Omental fat pad (tissue), 4 donors: ENCODE measurements around the gene PPP2R2C. TPM values are rescaled to one million over a fixed set of nuclear protein-coding genes. Genes with fewer than 3 reads are reported as not detected.

ENCODE experiments used
- ATAC-seq: fragments of 150-250 bp; one replicate; pipeline ENCODE4 v1.9.1; 2016; ENCODE audit warnings: mild to moderate bottlenecking, moderate library complexity; ENCODE audit not compliant: low FRiP score
- DNase-seq: peaks from one replicate; pipeline ENCODE4 v3.0.0-alpha.2; 2019; ENCODE audit warnings: low spot score
- total RNA-seq, 4 donors: library from RNA; depleted of rRNA; stranded (reverse); fragments of >200 nt; gene quantifications; one replicate each; pipeline ENCODE4 v1.1.0, GENCODE V29; 2016
- TF ChIP-seq, protein P1 (sequence below), 3 donors: fragments of 450-650 bp; IDR thresholded peaks; one replicate each; pipeline ENCODE4 v1.5.1; 2016 to 2017; ENCODE audit warnings: antibody characterized with exemption in 3 of 3, mild to moderate bottlenecking in 3 of 3, moderate library complexity in 2 of 3

The PPP2R2C gene
- total RNA-seq, 4 donors from 2014 or later: 0.38 to 1.7 (median 0.68) TPM

- TF ChIP-seq, protein P1, sequence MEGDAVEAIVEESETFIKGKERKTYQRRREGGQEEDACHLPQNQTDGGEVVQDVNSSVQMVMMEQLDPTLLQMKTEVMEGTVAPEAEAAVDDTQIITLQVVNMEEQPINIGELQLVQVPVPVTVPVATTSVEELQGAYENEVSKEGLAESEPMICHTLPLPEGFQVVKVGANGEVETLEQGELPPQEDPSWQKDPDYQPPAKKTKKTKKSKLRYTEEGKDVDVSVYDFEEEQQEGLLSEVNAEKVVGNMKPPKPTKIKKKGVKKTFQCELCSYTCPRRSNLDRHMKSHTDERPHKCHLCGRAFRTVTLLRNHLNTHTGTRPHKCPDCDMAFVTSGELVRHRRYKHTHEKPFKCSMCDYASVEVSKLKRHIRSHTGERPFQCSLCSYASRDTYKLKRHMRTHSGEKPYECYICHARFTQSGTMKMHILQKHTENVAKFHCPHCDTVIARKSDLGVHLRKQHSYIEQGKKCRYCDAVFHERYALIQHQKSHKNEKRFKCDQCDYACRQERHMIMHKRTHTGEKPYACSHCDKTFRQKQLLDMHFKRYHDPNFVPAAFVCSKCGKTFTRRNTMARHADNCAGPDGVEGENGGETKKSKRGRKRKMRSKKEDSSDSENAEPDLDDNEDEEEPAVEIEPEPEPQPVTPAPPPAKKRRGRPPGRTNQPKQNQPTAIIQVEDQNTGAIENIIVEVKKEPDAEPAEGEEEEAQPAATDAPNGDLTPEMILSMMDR (IDR thresholded peaks at IDR 0.05): no peak
- no peak for ATAC-seq
- no peak for DNase-seq
Measured at GRCh38 chr4:6354626-6355025, 117.8 kb downstream of the PPP2R2C start.

DNA sequence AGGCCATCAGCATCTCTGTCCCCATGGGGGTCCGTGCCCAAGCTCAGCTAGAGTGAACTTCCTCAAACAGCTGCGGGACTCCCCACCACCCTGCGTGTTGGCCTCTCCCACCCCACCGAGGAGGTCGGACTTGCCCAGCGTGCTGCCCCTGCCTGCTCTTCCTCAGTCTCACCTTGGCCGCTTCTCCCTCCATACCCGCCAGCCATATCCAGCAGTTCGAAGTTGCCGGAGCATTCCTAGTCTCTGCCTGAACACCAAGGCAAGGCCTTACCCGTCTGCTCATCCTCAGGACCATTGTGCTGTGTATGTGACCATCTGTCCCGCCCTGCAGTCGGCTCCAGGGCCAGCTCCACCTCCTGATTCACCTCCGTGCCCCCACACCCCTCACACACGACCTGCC is 118.3 kb downstream of the PPP2R2C start:
- DNase-seq (no peak), ATAC-seq (no peak)
- TF ChIP-seq, protein P1 (IDR thresholded peaks at IDR 0.05): no peak

GRCh38 chr4:6352031-6352692 is 120.3 kb downstream of the PPP2R2C start:
- TF ChIP-seq, protein P1 (IDR thresholded peaks at IDR 0.05): no peak
- no peak for ATAC-seq
- no peak for DNase-seq

- ATAC-seq (no peak), DNase-seq (no peak)
- TF ChIP-seq, protein P1 (IDR thresholded peaks at IDR 0.05): no peak
Measured at GRCh38 chr4:6351246-6352000, 121.0 kb downstream of the PPP2R2C start.

DNA sequence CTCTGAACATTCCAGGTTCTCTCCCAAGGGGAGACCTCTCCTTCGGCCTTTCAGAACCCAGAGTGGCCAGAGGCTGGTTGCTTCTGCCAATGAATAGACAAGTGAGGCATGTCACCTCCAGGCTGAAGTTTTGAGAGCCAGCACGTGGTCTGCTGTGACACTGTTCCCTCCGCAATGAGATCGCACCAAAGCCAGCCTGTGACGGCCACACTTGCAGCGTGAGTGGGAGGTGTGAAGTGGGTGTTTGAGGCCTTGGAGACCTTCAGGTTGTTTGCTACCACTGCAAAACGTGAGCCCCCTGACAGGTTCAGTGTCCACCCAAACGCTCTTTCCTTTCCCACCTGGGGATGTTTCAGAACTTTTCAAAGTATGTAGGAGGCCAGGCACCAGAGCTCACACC is 121.8 kb downstream of the PPP2R2C start:
- DNase-seq (no peak), ATAC-seq (no peak)
- TF ChIP-seq, protein P1 (IDR thresholded peaks at IDR 0.05): no peak

GRCh38 chr4:6349896-6350603 is 122.4 kb downstream of the PPP2R2C start:
- TF ChIP-seq, protein P1 (IDR thresholded peaks at IDR 0.05): no peak
- ATAC-seq: no peak
- no peak for DNase-seq
